Measurements from ENCODE around the gene MACROD2.

MACROD2 gene

GRCh38 chr20:15812696-15813095 lies 1817.4 kb downstream of the MACROD2 start:
- H3K4me3 ChIP-seq (ENCODE audit: low read length in 2 of 2) = no peak overlapping the region
- H3K9me3 ChIP-seq (ENCODE audit: control insufficient read depth in 2 of 2, low read length in 2 of 2) = no peaks in the 10 kb centered on the region
- no peaks in the 10 kb centered on the region for H3K27me3 ChIP-seq (ENCODE audit: control insufficient read depth in 1 of 2, insufficient read depth in 2 of 2, low read length in 2 of 2)
- no peaks in the 10 kb centered on the region for H3K4me1 ChIP-seq (ENCODE audit: control insufficient read depth, insufficient read depth, low read length)
- no peaks in the 10 kb centered on the region for H3K36me3 ChIP-seq (ENCODE audit: control insufficient read depth in 2 of 2, insufficient read depth in 2 of 2, low read length in 2 of 2)
- H3K27ac ChIP-seq (ENCODE audit: low read length) = no peak overlapping the region
- H3K9ac ChIP-seq (ENCODE audit: low read length in 2 of 2) = no peak overlapping the region

GRCh38 chr20:15814360-15814759 lies 1819.0 kb downstream of the MACROD2 start:
- H3K27me3 ChIP-seq (ENCODE audit: control insufficient read depth in 1 of 2, insufficient read depth in 2 of 2, low read length in 2 of 2) = no peaks in the 10 kb centered on the region
- no peaks in the 10 kb centered on the region for H3K36me3 ChIP-seq (ENCODE audit: control insufficient read depth in 2 of 2, insufficient read depth in 2 of 2, low read length in 2 of 2)
- no peak overlapping the region for H3K4me3 ChIP-seq (ENCODE audit: low read length in 2 of 2)
- H3K9ac ChIP-seq (ENCODE audit: low read length in 2 of 2) = no peak overlapping the region
- H3K9me3 ChIP-seq (ENCODE audit: control insufficient read depth in 2 of 2, low read length in 2 of 2) = no peaks in the 10 kb centered on the region
- H3K27ac ChIP-seq (ENCODE audit: low read length) = no peak overlapping the region
- H3K4me1 ChIP-seq (ENCODE audit: control insufficient read depth, insufficient read depth, low read length) = no peaks in the 10 kb centered on the region

- no peaks in the 10 kb centered on the region for H3K4me1 ChIP-seq (ENCODE audit: control insufficient read depth, insufficient read depth, low read length)
- H3K27ac ChIP-seq (ENCODE audit: low read length) = no peak overlapping the region
- H3K36me3 ChIP-seq (ENCODE audit: control insufficient read depth in 2 of 2, insufficient read depth in 2 of 2, low read length in 2 of 2) = no peaks in the 10 kb centered on the region
- H3K9me3 ChIP-seq (ENCODE audit: control insufficient read depth in 2 of 2, low read length in 2 of 2) = no peaks in the 10 kb centered on the region
- H3K9ac ChIP-seq (ENCODE audit: low read length in 2 of 2) = no peak overlapping the region
- no peaks in the 10 kb centered on the region for H3K27me3 ChIP-seq (ENCODE audit: control insufficient read depth in 1 of 2, insufficient read depth in 2 of 2, low read length in 2 of 2)
- no peak overlapping the region for H3K4me3 ChIP-seq (ENCODE audit: low read length in 2 of 2)
Observed at GRCh38 chr20:15814911-15815310, 1819.6 kb downstream of the MACROD2 start.

GRCh38 chr20:15817351-15817750 lies 1822.0 kb downstream of the MACROD2 start:
- H3K9me3 ChIP-seq (ENCODE audit: control insufficient read depth in 2 of 2, low read length in 2 of 2) = no peaks in the 10 kb centered on the region
- H3K4me1 ChIP-seq (ENCODE audit: control insufficient read depth, insufficient read depth, low read length) = no peaks in the 10 kb centered on the region
- H3K27ac ChIP-seq (ENCODE audit: low read length) = no peak overlapping the region
- no peaks in the 10 kb centered on the region for H3K27me3 ChIP-seq (ENCODE audit: control insufficient read depth in 1 of 2, insufficient read depth in 2 of 2, low read length in 2 of 2)
- H3K9ac ChIP-seq (ENCODE audit: low read length in 2 of 2) = no peak overlapping the region
- H3K4me3 ChIP-seq (ENCODE audit: low read length in 2 of 2) = no peak overlapping the region
- no peaks in the 10 kb centered on the region for H3K36me3 ChIP-seq (ENCODE audit: control insufficient read depth in 2 of 2, insufficient read depth in 2 of 2, low read length in 2 of 2)

- no peaks in the 10 kb centered on the region for H3K27me3 ChIP-seq (ENCODE audit: control insufficient read depth in 1 of 2, insufficient read depth in 2 of 2, low read length in 2 of 2)
- H3K4me3 ChIP-seq (ENCODE audit: low read length in 2 of 2) = no peak overlapping the region
Observed at GRCh38 chr20:15818651-15819071, 1823.3 kb downstream of the MACROD2 start.

GRCh38 chr20:15823718-15824117 lies 1828.4 kb downstream of the MACROD2 start:
- H3K4me1 ChIP-seq (ENCODE audit: control insufficient read depth, insufficient read depth, low read length) = no peaks in the 10 kb centered on the region

More at GRCh38 chr20:15818651-15819071, 1823.3 kb downstream of the MACROD2 start:
- H3K9me3 ChIP-seq (ENCODE audit: control insufficient read depth in 2 of 2, low read length in 2 of 2) = no peaks in the 10 kb centered on the region
- no peaks in the 10 kb centered on the region for H3K4me1 ChIP-seq (ENCODE audit: control insufficient read depth, insufficient read depth, low read length)
- no peak overlapping the region for H3K27ac ChIP-seq (ENCODE audit: low read length)
- H3K36me3 ChIP-seq (ENCODE audit: control insufficient read depth in 2 of 2, insufficient read depth in 2 of 2, low read length in 2 of 2) = no peaks in the 10 kb centered on the region
- H3K9ac ChIP-seq (ENCODE audit: low read length in 2 of 2) = no peak overlapping the region

GRCh38 chr20:15827628-15828027 lies 1832.3 kb downstream of the MACROD2 start:
- no peaks in the 10 kb centered on the region for H3K27me3 ChIP-seq (ENCODE audit: control insufficient read depth in 1 of 2, insufficient read depth in 2 of 2, low read length in 2 of 2)
- no peaks in the 10 kb centered on the region for H3K4me1 ChIP-seq (ENCODE audit: control insufficient read depth, insufficient read depth, low read length)
- H3K4me3 ChIP-seq (ENCODE audit: low read length in 2 of 2) = no peak overlapping the region
- H3K27ac ChIP-seq (ENCODE audit: low read length) = no peak overlapping the region
- no peaks in the 10 kb centered on the region for H3K36me3 ChIP-seq (ENCODE audit: control insufficient read depth in 2 of 2, insufficient read depth in 2 of 2, low read length in 2 of 2)
- no peak overlapping the region for H3K9ac ChIP-seq (ENCODE audit: low read length in 2 of 2)
- no peaks in the 10 kb centered on the region for H3K9me3 ChIP-seq (ENCODE audit: control insufficient read depth in 2 of 2, low read length in 2 of 2)

More at GRCh38 chr20:15823718-15824117, 1828.4 kb downstream of the MACROD2 start:
- Histone ChIP-seq H3K36me3 (ENCODE audit: control insufficient read depth in 2 of 2, insufficient read depth in 2 of 2, low read length in 2 of 2) (no peaks in the 10 kb centered on the region), H3K27ac (ENCODE audit: low read length) (no peak overlapping the region), H3K9ac (ENCODE audit: low read length in 2 of 2) (no peak overlapping the region), H3K27me3 (ENCODE audit: control insufficient read depth in 1 of 2, insufficient read depth in 2 of 2, low read length in 2 of 2) (no peaks in the 10 kb centered on the region), H3K4me3 (ENCODE audit: low read length in 2 of 2) (no peak overlapping the region), H3K9me3 (ENCODE audit: control insufficient read depth in 2 of 2, low read length in 2 of 2) (no peaks in the 10 kb centered on the region)

GRCh38 chr20:15831201-15831600 lies 1835.9 kb downstream of the MACROD2 start:
- no peak overlapping the region for H3K27ac ChIP-seq (ENCODE audit: low read length)
- no peak overlapping the region for H3K4me3 ChIP-seq (ENCODE audit: low read length in 2 of 2)
- H3K4me1 ChIP-seq (ENCODE audit: control insufficient read depth, insufficient read depth, low read length) = no peaks in the 10 kb centered on the region

GRCh38 chr20:15832512-15832911 lies 1837.2 kb downstream of the MACROD2 start:
- Histone ChIP-seq H3K4me1 (ENCODE audit: control insufficient read depth, insufficient read depth, low read length) (no peaks in the 10 kb centered on the region), H3K27me3 (ENCODE audit: control insufficient read depth in 1 of 2, insufficient read depth in 2 of 2, low read length in 2 of 2) (no peaks in the 10 kb centered on the region), H3K36me3 (ENCODE audit: control insufficient read depth in 2 of 2, insufficient read depth in 2 of 2, low read length in 2 of 2) (no peaks in the 10 kb centered on the region), H3K27ac (ENCODE audit: low read length) (no peak overlapping the region), H3K9ac (ENCODE audit: low read length in 2 of 2) (no peak overlapping the region), H3K4me3 (ENCODE audit: low read length in 2 of 2) (no peak overlapping the region), H3K9me3 (ENCODE audit: control insufficient read depth in 2 of 2, low read length in 2 of 2) (no peaks in the 10 kb centered on the region)

More at GRCh38 chr20:15831201-15831600, 1835.9 kb downstream of the MACROD2 start:
- Histone ChIP-seq H3K9me3 (ENCODE audit: control insufficient read depth in 2 of 2, low read length in 2 of 2) (no peaks in the 10 kb centered on the region), H3K36me3 (ENCODE audit: control insufficient read depth in 2 of 2, insufficient read depth in 2 of 2, low read length in 2 of 2) (no peaks in the 10 kb centered on the region), H3K9ac (ENCODE audit: low read length in 2 of 2) (no peak overlapping the region), H3K27me3 (ENCODE audit: control insufficient read depth in 1 of 2, insufficient read depth in 2 of 2, low read length in 2 of 2) (no peaks in the 10 kb centered on the region)

GRCh38 chr20:15834857-15835256 lies 1839.5 kb downstream of the MACROD2 start:
- Histone ChIP-seq H3K36me3 (ENCODE audit: control insufficient read depth in 2 of 2, insufficient read depth in 2 of 2, low read length in 2 of 2) (no peaks in the 10 kb centered on the region), H3K27ac (ENCODE audit: low read length) (no peak overlapping the region)

GRCh38 chr20:15835811-15836210 lies 1840.5 kb downstream of the MACROD2 start:
- no peak overlapping the region for H3K9ac ChIP-seq (ENCODE audit: low read length in 2 of 2)
- H3K4me1 ChIP-seq (ENCODE audit: control insufficient read depth, insufficient read depth, low read length) = no peaks in the 10 kb centered on the region
- no peak overlapping the region for H3K27ac ChIP-seq (ENCODE audit: low read length)
- no peaks in the 10 kb centered on the region for H3K27me3 ChIP-seq (ENCODE audit: control insufficient read depth in 1 of 2, insufficient read depth in 2 of 2, low read length in 2 of 2)
- no peaks in the 10 kb centered on the region for H3K36me3 ChIP-seq (ENCODE audit: control insufficient read depth in 2 of 2, insufficient read depth in 2 of 2, low read length in 2 of 2)
- no peaks in the 10 kb centered on the region for H3K9me3 ChIP-seq (ENCODE audit: control insufficient read depth in 2 of 2, low read length in 2 of 2)
- no peak overlapping the region for H3K4me3 ChIP-seq (ENCODE audit: low read length in 2 of 2)

More at GRCh38 chr20:15834857-15835256, 1839.5 kb downstream of the MACROD2 start:
- Histone ChIP-seq H3K9ac (ENCODE audit: low read length in 2 of 2) (no peak overlapping the region), H3K4me3 (ENCODE audit: low read length in 2 of 2) (no peak overlapping the region), H3K27me3 (ENCODE audit: control insufficient read depth in 1 of 2, insufficient read depth in 2 of 2, low read length in 2 of 2) (no peaks in the 10 kb centered on the region), H3K9me3 (ENCODE audit: control insufficient read depth in 2 of 2, low read length in 2 of 2) (no peaks in the 10 kb centered on the region), H3K4me1 (ENCODE audit: control insufficient read depth, insufficient read depth, low read length) (no peaks in the 10 kb centered on the region)
